NCI-H1092 (cell line): Measurements from ENCODE around the gene IWS1.
"Not testable (repeated sequence)": the region's sequence is repeated elsewhere in the genome, so short reads cannot be mapped to it uniquely, and the experiment has no call there.

Experiments used
- DNase-seq: peaks from one replicate; lab custom pipeline; 2025; lab: John Stamatoyannopoulos, UW

IWS1 gene

GRCh38 chr2:127527001-127527804 is 914 bp upstream of the IWS1 start:
- no peak for DNase-seq

DNA sequence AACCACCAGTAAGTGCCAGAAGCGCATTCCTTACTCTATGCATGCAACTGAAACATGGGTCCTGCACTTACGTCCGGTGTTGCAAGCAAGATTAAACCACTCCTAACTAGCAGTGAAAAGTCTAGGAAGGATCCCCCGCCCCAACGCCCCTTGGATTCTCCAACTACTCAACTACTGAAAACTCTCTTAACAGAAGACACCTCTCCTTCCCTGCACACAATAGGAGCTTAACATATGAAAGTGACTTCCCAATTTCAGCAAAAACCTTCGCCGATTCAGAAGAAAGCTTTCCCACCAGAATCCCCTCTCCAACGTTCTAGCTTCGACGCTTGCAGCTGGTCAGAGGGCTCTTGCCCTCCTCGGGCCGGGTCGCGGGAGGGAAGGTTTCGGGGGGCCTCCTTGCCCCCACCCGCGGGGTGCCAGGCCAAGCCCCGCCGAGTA is 578 bp downstream of the IWS1 start:
- no peak for DNase-seq

GRCh38 chr2:127524198-127524834 is 2.0 kb downstream of the IWS1 start:
- not testable (repeated sequence) for DNase-seq

- no peak for DNase-seq
Measured at GRCh38 chr2:127523269-127523939, 2.9 kb downstream of the IWS1 start.

DNA sequence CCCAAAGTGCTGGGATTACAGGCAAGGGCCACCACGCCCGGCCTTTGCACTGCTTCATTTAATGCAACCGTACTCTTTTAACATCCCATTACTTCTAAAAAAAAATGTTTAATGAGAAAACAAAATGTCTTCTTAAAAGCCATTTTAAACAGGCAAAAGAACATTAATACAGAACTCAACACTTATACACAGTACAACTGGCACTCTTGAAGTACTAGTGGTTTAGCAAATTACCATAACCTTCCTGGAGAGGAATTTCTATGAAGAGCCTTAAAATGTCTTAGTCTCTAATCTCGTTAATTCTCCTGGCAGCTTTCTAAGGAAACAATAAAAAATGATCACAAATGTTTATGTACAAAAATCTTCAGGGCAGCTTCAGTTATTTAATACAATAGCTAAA is 5.9 kb downstream of the IWS1 start:
- no peak for DNase-seq

- no peak for DNase-seq
Measured at GRCh38 chr2:127517465-127517864, 8.8 kb downstream of the IWS1 start.

DNA sequence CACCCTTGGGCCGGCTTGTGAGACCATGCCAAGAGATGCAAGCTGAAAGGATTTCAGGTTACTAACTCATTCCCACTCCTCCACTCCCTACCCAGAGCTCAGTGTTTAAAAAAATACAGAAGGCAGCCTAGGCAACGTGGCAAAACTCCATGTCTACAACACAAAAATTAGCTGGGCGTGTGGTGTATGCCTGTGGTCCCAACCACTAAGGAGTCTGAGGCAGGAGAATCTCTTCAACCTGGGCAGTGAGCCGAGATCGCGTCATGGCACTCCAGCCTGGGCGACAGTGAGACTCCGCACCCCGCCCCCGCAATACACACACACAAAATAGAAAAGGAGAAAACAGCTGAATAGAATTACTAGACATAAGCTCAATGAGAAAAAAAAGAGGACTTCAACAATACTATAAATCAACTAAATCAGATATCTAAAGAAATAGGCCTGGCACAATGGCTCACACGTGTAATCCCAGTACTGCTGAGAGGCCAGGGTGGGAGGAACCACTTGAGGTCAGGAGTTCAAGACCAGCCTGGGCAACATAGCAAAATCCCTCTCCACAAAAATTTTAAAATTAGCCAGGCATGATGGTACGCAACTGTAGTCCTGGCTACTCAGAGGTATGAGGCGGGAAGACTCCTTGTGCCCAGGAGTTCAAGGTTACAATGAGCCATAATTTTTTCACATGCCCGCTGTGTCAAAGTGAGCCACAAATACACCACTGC is 10.1 kb downstream of the IWS1 start:
- DNase-seq = no peak

DNA sequence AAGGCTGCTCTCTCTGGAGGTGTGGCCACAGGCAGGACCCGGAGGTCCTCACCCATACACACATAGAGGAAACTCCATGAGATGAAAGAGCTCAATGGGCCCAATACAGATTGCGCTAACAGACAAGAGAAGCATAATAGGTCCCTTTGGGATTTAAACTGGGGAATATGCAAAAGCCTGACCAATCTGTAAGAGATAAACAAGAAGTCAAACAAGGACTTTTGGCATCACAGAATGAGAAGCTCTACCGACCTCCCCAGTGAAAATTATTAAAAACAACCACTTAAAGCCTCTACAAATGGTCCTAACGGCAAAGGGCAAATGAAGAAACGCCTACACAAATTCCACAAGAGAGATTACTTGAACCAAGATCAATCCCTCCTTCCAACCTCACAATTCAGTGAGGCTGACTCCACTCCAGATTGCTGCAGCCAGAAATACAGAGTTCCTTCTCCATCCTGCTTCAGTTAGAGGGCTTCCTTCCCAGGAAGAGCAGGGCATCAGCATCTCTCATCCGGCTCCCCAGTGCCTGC is 10.8 kb downstream of the IWS1 start:
- no peak for DNase-seq

- DNase-seq = no peak
Measured at GRCh38 chr2:127514485-127514884, 11.8 kb downstream of the IWS1 start.

DNA sequence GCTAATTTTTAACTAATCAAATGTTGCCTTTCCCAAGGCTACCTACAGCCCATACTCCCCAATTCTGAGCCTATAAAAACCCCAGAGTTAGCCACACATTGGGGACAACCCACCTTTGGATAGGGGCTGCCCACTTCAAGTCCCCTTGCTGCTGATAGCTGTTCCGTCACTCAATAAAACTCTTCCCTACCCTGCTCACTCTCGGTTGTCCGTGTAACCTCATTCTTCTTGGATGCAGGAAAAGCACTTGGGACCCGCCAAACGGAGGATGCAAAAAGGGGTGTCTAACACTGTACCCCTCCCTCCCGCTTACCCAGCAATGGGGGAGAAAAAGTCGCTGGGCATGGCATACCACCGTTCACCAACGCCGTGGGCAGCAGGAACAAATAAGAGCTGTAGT is 12.2 kb downstream of the IWS1 start:
- no peak for DNase-seq

- no peak for DNase-seq
Measured at GRCh38 chr2:127512362-127512761, 13.9 kb downstream of the IWS1 start.

GRCh38 chr2:127511917-127512316 is 14.4 kb downstream of the IWS1 start:
- no peak for DNase-seq

DNA sequence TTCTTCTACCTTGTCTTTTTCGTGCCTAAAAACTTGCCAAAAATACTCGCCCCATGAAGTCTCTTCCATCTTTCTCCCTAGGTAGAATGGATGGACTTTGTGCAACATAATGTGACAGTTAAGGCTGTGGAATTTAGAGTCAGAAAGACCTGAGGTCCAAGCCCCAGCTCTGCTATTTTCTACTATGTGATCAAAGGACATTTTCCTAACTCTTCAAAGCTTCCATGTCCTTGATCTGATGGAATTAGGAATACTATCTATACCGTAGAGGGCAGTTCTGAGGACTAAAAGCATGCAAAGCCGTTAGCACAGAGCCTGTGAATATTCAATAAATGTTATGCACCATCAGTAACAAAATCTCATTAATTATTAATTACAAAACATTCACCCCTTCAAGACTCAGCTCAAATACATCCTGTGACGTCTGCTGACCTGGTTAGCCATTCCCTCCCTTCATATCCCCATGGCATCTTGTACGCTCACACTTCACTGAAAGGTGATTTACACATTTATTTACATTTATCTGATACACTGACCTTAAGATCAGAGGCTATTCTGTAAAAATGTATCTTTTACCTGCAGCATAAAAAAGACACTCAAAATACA is 15.1 kb downstream of the IWS1 start:
- DNase-seq = no peak

- DNase-seq = no peak
Measured at GRCh38 chr2:127510073-127510472, 16.2 kb downstream of the IWS1 start.

GRCh38 chr2:127508631-127509034 is 17.7 kb downstream of the IWS1 start:
- no peak for DNase-seq

DNA sequence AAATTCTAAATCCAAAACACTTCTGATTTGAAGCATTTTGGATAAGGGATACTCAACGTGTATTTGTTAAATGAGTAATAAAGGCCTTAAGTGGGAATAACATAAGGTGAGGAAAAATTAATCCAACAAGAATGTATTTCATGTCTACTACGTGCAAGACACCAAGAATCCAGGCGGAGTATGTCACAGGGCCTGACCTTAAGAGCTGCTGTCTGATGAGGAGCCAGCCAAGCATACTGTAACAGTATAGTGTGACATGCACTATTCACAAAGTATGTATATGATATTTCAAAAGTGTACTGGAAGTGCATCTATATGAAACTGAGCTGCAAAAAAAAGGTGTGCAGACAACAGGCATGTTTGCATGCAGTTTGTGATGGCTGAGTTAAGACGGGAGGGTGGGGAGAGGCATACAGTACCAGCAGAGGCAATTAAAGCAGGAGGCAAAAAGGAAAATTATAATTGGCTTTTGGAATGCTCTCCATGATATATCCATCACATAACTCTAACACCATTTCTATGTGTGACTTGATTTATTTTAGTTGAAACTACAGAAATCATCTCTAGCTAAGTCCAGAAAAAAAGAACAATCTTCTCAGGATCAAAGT is 18.2 kb downstream of the IWS1 start:
- no peak for DNase-seq

GRCh38 chr2:127506510-127506909 is 19.8 kb downstream of the IWS1 start:
- DNase-seq = no peak

DNA sequence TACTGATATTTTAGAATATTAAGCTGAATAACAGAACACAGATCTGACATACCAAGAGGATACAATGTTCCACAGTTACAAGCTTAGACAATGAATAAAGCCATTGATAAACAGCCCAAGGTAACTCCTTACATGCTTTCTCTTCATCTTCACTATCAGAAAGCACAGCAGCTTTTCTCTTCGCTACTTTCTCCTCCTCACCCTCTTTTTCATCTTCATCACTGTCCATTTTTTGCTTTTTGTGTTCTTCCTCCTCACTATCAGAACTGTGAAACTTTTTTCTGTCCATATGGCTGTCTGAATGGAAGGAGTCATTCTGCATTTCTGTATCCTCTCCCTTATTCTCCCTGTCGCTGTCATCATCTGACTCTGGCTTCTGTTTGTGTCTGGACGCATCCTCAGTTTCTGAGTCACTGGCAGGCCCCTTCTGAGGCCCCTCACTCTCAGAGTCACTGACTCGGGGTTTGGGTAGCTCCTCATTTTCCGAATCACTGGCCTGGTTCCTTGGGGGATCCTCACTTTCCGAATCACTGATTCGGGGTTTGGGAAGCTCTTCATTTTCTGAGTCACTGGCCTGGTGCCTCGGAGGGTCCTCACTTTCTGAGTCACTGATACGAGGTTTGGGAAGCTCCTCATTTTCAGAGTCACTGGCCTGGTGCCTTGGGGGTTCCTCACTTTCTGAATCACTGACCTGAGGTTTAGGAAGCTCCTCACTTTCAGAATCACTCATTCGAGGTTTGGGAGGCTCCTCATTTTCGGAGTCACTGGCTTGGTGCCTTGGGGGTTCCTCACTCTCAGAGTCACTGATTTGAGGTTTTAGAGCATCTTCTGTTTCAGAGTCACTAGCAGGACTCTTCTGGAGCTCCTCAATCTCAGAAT is 21.5 kb downstream of the IWS1 start:
- no peak for DNase-seq

GRCh38 chr2:127503491-127503890 is 22.8 kb downstream of the IWS1 start:
- DNase-seq = no peak

DNA sequence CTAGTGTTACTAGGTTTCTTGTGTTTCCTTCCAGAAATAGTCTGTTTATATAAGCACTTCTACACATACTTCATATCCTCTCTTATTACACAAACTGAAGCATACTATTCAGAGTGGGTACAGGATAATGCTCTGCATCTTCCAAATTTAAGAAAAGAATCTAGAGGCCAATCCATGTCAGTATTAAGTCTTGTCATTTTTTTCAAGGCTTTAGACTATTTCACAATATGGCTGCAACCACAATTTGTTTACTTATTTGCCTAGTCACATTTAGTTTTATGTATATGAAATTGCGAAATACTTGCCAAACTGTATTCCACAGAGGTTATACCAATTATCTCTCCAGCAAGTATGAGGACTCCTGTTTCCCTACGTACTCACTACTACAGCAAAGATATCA is 27.9 kb downstream of the IWS1 start:
- no peak for DNase-seq
